T-helper 17 cell (primary cell): Measurements from ENCODE around the gene KCNK1. TPM values are rescaled to one million over a fixed set of nuclear protein-coding genes. Genes with fewer than 3 reads are reported as not detected.
A peak's percentile ranks its signal among the peaks of the same experiment; 100 is the strongest.
"Not testable (repeated sequence)": the region's sequence is repeated elsewhere in the genome, so short reads cannot be mapped to it uniquely, and the experiment has no call there.

Source experiments
- ATAC-seq: fragments of 150-1000 bp; cut with Tn5 transposase; 2 replicates; pipeline ENCODE4 v1.10.0; 2021; ENCODE audit warnings: mild to moderate bottlenecking, moderate library complexity
- DNase-seq, 3 donors: peaks; one replicate each; pipeline versions ENCODE4 v3.0.0 to v3.0.0-alpha.2; 2020 to 2021
- H3K9me3 ChIP-seq: one replicate; pipeline ENCODE4 v1.7.0; 2013; ENCODE audit warnings: low read length, mild to moderate bottlenecking; ENCODE audit not compliant: control insufficient read depth, poor library complexity, severe bottlenecking
- H3K27ac Mint-ChIP-seq: one replicate; pipeline ENCODE4 v1.8.0; 2022; ENCODE audit warnings: mild to moderate bottlenecking, moderate library complexity, mixed read lengths
- H3K27me3 Mint-ChIP-seq: one replicate; pipeline ENCODE4 v1.8.0; 2022; ENCODE audit warnings: mixed read lengths
- H3K36me3 Mint-ChIP-seq: one replicate; pipeline ENCODE4 v1.8.0; 2022; ENCODE audit warnings: low read depth, mixed read lengths
- H3K4me1 Mint-ChIP-seq: one replicate; pipeline ENCODE4 v1.8.0; 2022; ENCODE audit warnings: mild to moderate bottlenecking, mixed read lengths
- H3K4me3 Mint-ChIP-seq: one replicate; pipeline ENCODE4 v1.8.0; 2022; ENCODE audit warnings: mild to moderate bottlenecking, moderate library complexity, mixed read lengths
- total RNA-seq, 4 donors: library from RNA in 2 of 4; stranded (reverse) in 2 of 4; gene quantifications; one replicate each; pipeline ENCODE4 v1.2.3 and lab custom pipeline; 2022 to 2026

Gene KCNK1
- total RNA-seq, 2 donors from 2014 or later, result 0.73 TPM; not detected in 1

- no peaks in the 10 kb centered on the region for H3K9me3 ChIP-seq
- Mint-ChIP-seq H3K4me3 (peak overlapping the region; percentile 70), H3K4me1 (peaks cover 2% of the 10 kb centered on the region), H3K27ac (no peak overlapping the region), H3K27me3 (peaks cover 69% of the 10 kb centered on the region), H3K36me3 (peaks cover 6% of the 10 kb centered on the region)
- DNase-seq (no peak), ATAC-seq (no peak)
These were observed 352 bp downstream of the KCNK1 start for GRCh38 chr1:233614173-233614742.

GRCh38 chr1:233614743-233615521, 1.0 kb downstream of the KCNK1 start:
- peaks cover 2% of the 10 kb centered on the region for H3K4me1 Mint-ChIP-seq
- no peak for DNase-seq
- no peaks in the 10 kb centered on the region for H3K9me3 ChIP-seq
- peak overlapping the region; percentile 70 for H3K4me3 Mint-ChIP-seq
- H3K27me3 Mint-ChIP-seq, result peaks cover 65% of the 10 kb centered on the region
- H3K27ac Mint-ChIP-seq, result no peak overlapping the region
- ATAC-seq, result no peak
- H3K36me3 Mint-ChIP-seq, result peaks cover 6% of the 10 kb centered on the region

GRCh38 chr1:233615571-233615970, 1.7 kb downstream of the KCNK1 start:
- Mint-ChIP-seq H3K27ac (no peak overlapping the region), H3K27me3 (peaks cover 62% of the 10 kb centered on the region)

GRCh38 chr1:233617025-233617424, 3.1 kb downstream of the KCNK1 start:
- no peaks in the 10 kb centered on the region for H3K9me3 ChIP-seq
- Mint-ChIP-seq H3K4me3 (no peak overlapping the region), H3K27ac (no peak overlapping the region), H3K4me1 (peaks cover 2% of the 10 kb centered on the region), H3K27me3 (peaks cover 48% of the 10 kb centered on the region), H3K36me3 (peaks cover 6% of the 10 kb centered on the region)
- ATAC-seq (no peak), DNase-seq (no peak)

More at GRCh38 chr1:233615571-233615970, 1.7 kb downstream of the KCNK1 start:
- H3K4me3 Mint-ChIP-seq, result peak overlapping the region; percentile 31
- peaks cover 2% of the 10 kb centered on the region for H3K4me1 Mint-ChIP-seq
- no peak for ATAC-seq
- H3K9me3 ChIP-seq, result no peaks in the 10 kb centered on the region
- peaks cover 6% of the 10 kb centered on the region for H3K36me3 Mint-ChIP-seq
- no peak for DNase-seq

- not testable (repeated sequence) for H3K36me3 Mint-ChIP-seq, DNase-seq, ATAC-seq, H3K4me1 Mint-ChIP-seq, H3K4me3 Mint-ChIP-seq, H3K27ac Mint-ChIP-seq, H3K9me3 ChIP-seq
- peaks cover 50% of the 10 kb centered on the region for H3K27me3 Mint-ChIP-seq
These were observed 5.5 kb downstream of the KCNK1 start for GRCh38 chr1:233619414-233619813.

GRCh38 chr1:233620065-233620464, 6.2 kb downstream of the KCNK1 start:
- ATAC-seq, result no peak

GRCh38 chr1:233621923-233622322, 8.0 kb downstream of the KCNK1 start:
- H3K4me1 Mint-ChIP-seq, result no peaks in the 10 kb centered on the region
- H3K36me3 Mint-ChIP-seq, result no peaks in the 10 kb centered on the region

More at GRCh38 chr1:233620065-233620464, 6.2 kb downstream of the KCNK1 start:
- no peak overlapping the region for H3K4me3 Mint-ChIP-seq
- no peak overlapping the region for H3K27ac Mint-ChIP-seq
- H3K9me3 ChIP-seq, result no peaks in the 10 kb centered on the region
- H3K36me3 Mint-ChIP-seq, result peaks cover 4% of the 10 kb centered on the region
- DNase-seq, result no peak
- peaks cover 46% of the 10 kb centered on the region for H3K27me3 Mint-ChIP-seq
- peaks cover 2% of the 10 kb centered on the region for H3K4me1 Mint-ChIP-seq

GRCh38 chr1:233624289-233624688, 10.4 kb downstream of the KCNK1 start:
- Mint-ChIP-seq H3K27me3 (peaks cover 24% of the 10 kb centered on the region), H3K4me1 (no peaks in the 10 kb centered on the region), H3K4me3 (no peak overlapping the region), H3K27ac (no peak overlapping the region), H3K36me3 (peaks cover 3% of the 10 kb centered on the region)
- ATAC-seq (no peak), DNase-seq (no peak)
- H3K9me3 ChIP-seq, result no peaks in the 10 kb centered on the region

More at GRCh38 chr1:233621923-233622322, 8.0 kb downstream of the KCNK1 start:
- H3K9me3 ChIP-seq, result no peaks in the 10 kb centered on the region
- no peak for DNase-seq
- Mint-ChIP-seq H3K27ac (no peak overlapping the region), H3K27me3 (peaks cover 27% of the 10 kb centered on the region), H3K4me3 (no peak overlapping the region)
- no peak for ATAC-seq

GRCh38 chr1:233625087-233625486, 11.2 kb downstream of the KCNK1 start:
- H3K27ac Mint-ChIP-seq, result no peak overlapping the region
- DNase-seq (no peak), ATAC-seq (no peak)
- H3K4me1 Mint-ChIP-seq, result no peaks in the 10 kb centered on the region
- H3K9me3 ChIP-seq, result no peaks in the 10 kb centered on the region
- peaks cover 3% of the 10 kb centered on the region for H3K36me3 Mint-ChIP-seq
- no peak overlapping the region for H3K4me3 Mint-ChIP-seq
- H3K27me3 Mint-ChIP-seq, result peaks cover 29% of the 10 kb centered on the region

GRCh38 chr1:233625510-233625981, 11.6 kb downstream of the KCNK1 start:
- Mint-ChIP-seq H3K36me3 (peaks cover 3% of the 10 kb centered on the region), H3K27ac (no peak overlapping the region), H3K4me1 (no peaks in the 10 kb centered on the region), H3K4me3 (no peak overlapping the region), H3K27me3 (peaks cover 29% of the 10 kb centered on the region)
- no peak for DNase-seq
- H3K9me3 ChIP-seq, result no peaks in the 10 kb centered on the region
- ATAC-seq, result no peak

GRCh38 chr1:233627376-233627775, 13.5 kb downstream of the KCNK1 start:
- H3K27ac Mint-ChIP-seq, result no peak overlapping the region
- no peaks in the 10 kb centered on the region for H3K4me1 Mint-ChIP-seq
- no peaks in the 10 kb centered on the region for H3K9me3 ChIP-seq
- H3K36me3 Mint-ChIP-seq, result peaks cover 3% of the 10 kb centered on the region
- DNase-seq (no peak), ATAC-seq (no peak)
- peaks cover 26% of the 10 kb centered on the region for H3K27me3 Mint-ChIP-seq
- H3K4me3 Mint-ChIP-seq, result no peak overlapping the region

- H3K36me3 Mint-ChIP-seq, result peaks cover 3% of the 10 kb centered on the region
- H3K4me1 Mint-ChIP-seq, result no peaks in the 10 kb centered on the region
- H3K27me3 Mint-ChIP-seq, result peaks cover 21% of the 10 kb centered on the region
- no peak overlapping the region for H3K4me3 Mint-ChIP-seq
- no peaks in the 10 kb centered on the region for H3K9me3 ChIP-seq
- ATAC-seq (no peak), DNase-seq (no peak)
- H3K27ac Mint-ChIP-seq, result no peak overlapping the region
These were observed 13.9 kb downstream of the KCNK1 start for GRCh38 chr1:233627823-233628222.

GRCh38 chr1:233629305-233629935, 15.5 kb downstream of the KCNK1 start:
- ATAC-seq (no peak), DNase-seq (no peak)
- H3K4me3 Mint-ChIP-seq, result no peak overlapping the region
- peaks cover 15% of the 10 kb centered on the region for H3K27me3 Mint-ChIP-seq
- no peaks in the 10 kb centered on the region for H3K4me1 Mint-ChIP-seq
- no peaks in the 10 kb centered on the region for H3K9me3 ChIP-seq
- H3K27ac Mint-ChIP-seq, result no peak overlapping the region
- peaks cover 3% of the 10 kb centered on the region for H3K36me3 Mint-ChIP-seq
